ENCODE measurements around the gene ARL2. TPM values are rescaled to one million over a fixed set of nuclear protein-coding genes. Genes with fewer than 3 reads are reported as not detected.

ARL2 gene
- total and polyA plus RNA-seq, 3 donors from 2014 or later = 127 to 235 (median 154) TPM

DNA sequence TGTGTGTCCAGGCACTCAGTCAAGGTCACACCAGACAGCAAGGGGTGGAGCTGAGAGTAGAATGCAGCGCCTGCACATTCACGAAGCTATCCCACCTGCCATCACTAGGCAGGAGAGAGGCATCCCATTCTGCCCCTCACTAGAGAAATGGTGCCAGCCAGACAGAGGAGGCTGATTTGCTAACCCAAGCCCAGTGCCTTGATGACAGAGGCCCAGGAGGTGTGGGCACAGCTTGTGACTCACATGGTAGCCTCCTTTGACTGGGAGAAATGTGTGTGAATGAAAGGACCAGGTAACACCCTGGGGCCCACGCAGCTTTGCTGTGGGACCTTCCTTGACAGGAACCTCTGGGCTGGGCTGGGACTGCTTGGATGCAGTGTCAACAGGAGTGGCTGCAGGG lies 49.6 kb downstream of the ARL2 start:
- intact Hi-C loops (cut with DNase I; ENCODE audit: low total_unique reads) = no loop called here
- Histone ChIP-seq H3K36me3 (ENCODE audit: low read depth, missing control alignments) (no peaks in the 10 kb centered on the region), H3K4me3 (no peak overlapping the region), H3K4me1 (no peaks in the 10 kb centered on the region), H3K9me3 (no peaks in the 10 kb centered on the region), H3K27me3 (no peaks in the 10 kb centered on the region), H3K27ac (no peak overlapping the region)
- DNase-seq = no peak
- WGBS, 2 donors = 53% methylated on average over 2 to 3 of the region's 3 CpGs
- TF ChIP-seq, protein P1, sequence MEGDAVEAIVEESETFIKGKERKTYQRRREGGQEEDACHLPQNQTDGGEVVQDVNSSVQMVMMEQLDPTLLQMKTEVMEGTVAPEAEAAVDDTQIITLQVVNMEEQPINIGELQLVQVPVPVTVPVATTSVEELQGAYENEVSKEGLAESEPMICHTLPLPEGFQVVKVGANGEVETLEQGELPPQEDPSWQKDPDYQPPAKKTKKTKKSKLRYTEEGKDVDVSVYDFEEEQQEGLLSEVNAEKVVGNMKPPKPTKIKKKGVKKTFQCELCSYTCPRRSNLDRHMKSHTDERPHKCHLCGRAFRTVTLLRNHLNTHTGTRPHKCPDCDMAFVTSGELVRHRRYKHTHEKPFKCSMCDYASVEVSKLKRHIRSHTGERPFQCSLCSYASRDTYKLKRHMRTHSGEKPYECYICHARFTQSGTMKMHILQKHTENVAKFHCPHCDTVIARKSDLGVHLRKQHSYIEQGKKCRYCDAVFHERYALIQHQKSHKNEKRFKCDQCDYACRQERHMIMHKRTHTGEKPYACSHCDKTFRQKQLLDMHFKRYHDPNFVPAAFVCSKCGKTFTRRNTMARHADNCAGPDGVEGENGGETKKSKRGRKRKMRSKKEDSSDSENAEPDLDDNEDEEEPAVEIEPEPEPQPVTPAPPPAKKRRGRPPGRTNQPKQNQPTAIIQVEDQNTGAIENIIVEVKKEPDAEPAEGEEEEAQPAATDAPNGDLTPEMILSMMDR (IDR thresholded peaks at IDR 0.05) = no peak
- no peak for TF ChIP-seq POLR2A (IDR thresholded peaks at IDR 0.05)

DNA sequence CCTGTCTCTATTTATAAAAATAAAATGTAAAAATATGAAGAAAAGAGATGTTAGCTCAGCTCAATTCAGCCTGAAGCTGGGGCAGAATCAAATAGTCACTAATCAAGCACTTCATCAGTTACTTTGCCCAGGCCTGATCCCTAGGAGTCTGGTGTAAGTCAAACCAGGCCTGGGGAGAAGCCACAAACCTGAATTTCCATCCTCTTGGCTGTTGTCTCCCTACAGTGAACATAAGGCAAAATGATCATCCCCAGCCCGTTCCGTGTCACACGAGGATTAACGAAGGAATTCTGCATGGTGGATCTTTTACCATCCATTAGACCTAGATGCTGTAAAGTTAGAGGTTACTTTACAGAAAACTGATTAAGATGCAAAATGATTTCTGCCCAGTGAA lies 50.9 kb downstream of the ARL2 start:
- TF ChIP-seq, protein P1 (IDR thresholded peaks at IDR 0.05) = no peak
- no peak for TF ChIP-seq POLR2A (IDR thresholded peaks at IDR 0.05)
- Histone ChIP-seq H3K36me3 (ENCODE audit: low read depth, missing control alignments) (no peaks in the 10 kb centered on the region), H3K27me3 (no peaks in the 10 kb centered on the region), H3K9me3 (no peaks in the 10 kb centered on the region), H3K27ac (no peak overlapping the region), H3K4me1 (no peaks in the 10 kb centered on the region), H3K4me3 (no peak overlapping the region)
- intact Hi-C loops (cut with DNase I; ENCODE audit: low total_unique reads) = no loop called here
- DNase-seq = no peak
- 89 to 91% methylated on average over 4 of the region's 4 CpGs for WGBS, 2 donors

DNA sequence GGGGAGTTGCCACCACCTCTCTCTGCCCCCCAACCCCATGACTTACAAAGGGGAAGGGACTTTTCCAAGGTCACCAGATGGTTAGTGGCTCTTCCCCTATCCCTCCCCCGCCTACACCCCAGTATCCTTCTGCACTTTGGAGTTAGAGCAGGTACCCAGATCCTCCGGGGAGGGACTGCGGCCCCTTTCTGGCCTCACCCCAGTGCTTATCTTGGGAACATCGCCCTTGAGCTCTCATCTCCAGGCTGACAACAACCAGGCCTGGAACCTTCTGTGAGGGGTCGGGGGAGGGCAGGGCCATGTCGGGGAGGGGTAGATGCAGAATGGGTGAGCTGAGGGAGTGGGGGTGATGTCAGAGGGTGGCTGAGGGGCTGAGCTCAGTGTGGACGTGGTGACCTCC lies 51.9 kb downstream of the ARL2 start:
- TF ChIP-seq, protein P1 (IDR thresholded peaks at IDR 0.05) = no peak
- TF ChIP-seq POLR2A (IDR thresholded peaks at IDR 0.05) = no peak
- DNase-seq = no peak
- H3K9me3 ChIP-seq = no peaks in the 10 kb centered on the region
- no peak overlapping the region for H3K4me3 ChIP-seq
- H3K27ac ChIP-seq = no peak overlapping the region
- H3K27me3 ChIP-seq = no peaks in the 10 kb centered on the region
- intact Hi-C loops (cut with DNase I; ENCODE audit: low total_unique reads) = no loop called here
- no peaks in the 10 kb centered on the region for H3K4me1 ChIP-seq
- 70 to 78% methylated on average over 7 of the region's 7 CpGs for WGBS, 2 donors
- H3K36me3 ChIP-seq (ENCODE audit: low read depth, missing control alignments) = no peaks in the 10 kb centered on the region

DNA sequence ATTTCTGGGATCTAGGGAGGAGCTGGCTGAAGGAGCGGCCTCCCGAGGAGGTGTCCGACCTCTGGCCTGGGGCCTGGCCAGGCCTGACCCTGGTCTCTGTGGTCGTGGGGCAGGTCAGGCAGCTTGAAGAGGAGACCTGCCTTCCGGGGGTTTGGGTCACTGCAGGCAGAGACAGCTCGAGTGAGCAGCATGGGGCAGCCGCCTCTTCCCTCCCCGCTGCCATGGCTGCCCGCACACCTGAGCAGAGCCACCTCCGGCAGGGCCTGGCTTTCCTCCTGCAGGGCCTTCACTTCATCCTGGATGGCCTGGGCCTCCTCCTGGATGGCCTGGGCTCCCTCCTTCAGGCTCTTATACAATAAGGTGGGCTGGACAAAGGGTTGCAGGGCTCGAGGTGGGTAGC lies 52.4 kb downstream of the ARL2 start:
- Histone ChIP-seq H3K27ac (no peak overlapping the region), H3K4me3 (no peak overlapping the region), H3K9me3 (no peaks in the 10 kb centered on the region), H3K27me3 (no peaks in the 10 kb centered on the region), H3K36me3 (ENCODE audit: low read depth, missing control alignments) (no peaks in the 10 kb centered on the region), H3K4me1 (no peaks in the 10 kb centered on the region)
- DNase-seq = no peak
- intact Hi-C loops (cut with DNase I; ENCODE audit: low total_unique reads) = no loop called here
- 79% methylated on average over 11 of the region's 11 CpGs; no CpG with 5 or more reads in 1 of the 2 donors for WGBS, 2 donors
- TF ChIP-seq, protein P1 (IDR thresholded peaks at IDR 0.05) = no peak
- no peak for TF ChIP-seq POLR2A (IDR thresholded peaks at IDR 0.05)

DNA sequence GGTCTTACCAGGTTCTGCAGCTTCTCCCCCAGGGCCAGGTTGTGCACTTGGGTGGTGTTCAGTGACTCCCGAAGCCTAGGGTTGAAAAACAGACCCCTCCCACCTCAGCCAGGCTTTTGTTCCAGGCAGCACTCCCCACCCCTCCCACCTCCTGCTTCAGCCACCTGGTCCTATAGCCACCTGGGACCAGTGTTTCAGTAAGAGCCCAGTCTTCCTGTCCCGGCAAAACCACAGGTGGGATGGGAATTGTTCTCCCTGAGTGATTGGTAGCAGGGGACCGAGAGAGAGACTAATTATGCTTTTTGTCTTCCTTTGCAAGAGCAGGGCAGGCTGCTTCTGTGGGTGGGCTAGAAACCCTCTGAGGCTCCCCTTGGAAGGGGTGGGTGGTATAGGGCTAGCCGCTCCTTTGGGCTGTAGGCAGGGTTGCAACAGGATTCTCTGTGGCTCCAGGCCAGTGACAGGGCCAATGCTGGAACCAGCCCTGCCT lies 52.9 kb downstream of the ARL2 start:
- Histone ChIP-seq H3K4me3 (no peak overlapping the region), H3K9me3 (no peaks in the 10 kb centered on the region), H3K27me3 (no peaks in the 10 kb centered on the region), H3K4me1 (no peaks in the 10 kb centered on the region), H3K27ac (no peak overlapping the region), H3K36me3 (ENCODE audit: low read depth, missing control alignments) (no peaks in the 10 kb centered on the region)
- TF ChIP-seq, protein P1 (IDR thresholded peaks at IDR 0.05) = no peak
- TF ChIP-seq POLR2A (IDR thresholded peaks at IDR 0.05) = no peak
- intact Hi-C loops (cut with DNase I; ENCODE audit: low total_unique reads) = no loop called here
- DNase-seq = no peak
- WGBS, 2 donors = 67 to 92% methylated on average over 1 to 4 of the region's 4 CpGs
